GM19328 (cell line): ENCODE data around the gene SLAMF1.
"Not testable (repeated sequence)": the region's sequence is repeated elsewhere in the genome, so short reads cannot be mapped to it uniquely, and the experiment has no call there.

ENCODE experiments used
- ATAC-seq: cut with Tn5 transposase; IDR thresholded peaks from one replicate; pipeline ENCODE4 v1.9.1; 2021; ENCODE audit warnings: mild to moderate bottlenecking, moderate library complexity; ENCODE audit not compliant: unreplicated experiment

Gene SLAMF1

DNA sequence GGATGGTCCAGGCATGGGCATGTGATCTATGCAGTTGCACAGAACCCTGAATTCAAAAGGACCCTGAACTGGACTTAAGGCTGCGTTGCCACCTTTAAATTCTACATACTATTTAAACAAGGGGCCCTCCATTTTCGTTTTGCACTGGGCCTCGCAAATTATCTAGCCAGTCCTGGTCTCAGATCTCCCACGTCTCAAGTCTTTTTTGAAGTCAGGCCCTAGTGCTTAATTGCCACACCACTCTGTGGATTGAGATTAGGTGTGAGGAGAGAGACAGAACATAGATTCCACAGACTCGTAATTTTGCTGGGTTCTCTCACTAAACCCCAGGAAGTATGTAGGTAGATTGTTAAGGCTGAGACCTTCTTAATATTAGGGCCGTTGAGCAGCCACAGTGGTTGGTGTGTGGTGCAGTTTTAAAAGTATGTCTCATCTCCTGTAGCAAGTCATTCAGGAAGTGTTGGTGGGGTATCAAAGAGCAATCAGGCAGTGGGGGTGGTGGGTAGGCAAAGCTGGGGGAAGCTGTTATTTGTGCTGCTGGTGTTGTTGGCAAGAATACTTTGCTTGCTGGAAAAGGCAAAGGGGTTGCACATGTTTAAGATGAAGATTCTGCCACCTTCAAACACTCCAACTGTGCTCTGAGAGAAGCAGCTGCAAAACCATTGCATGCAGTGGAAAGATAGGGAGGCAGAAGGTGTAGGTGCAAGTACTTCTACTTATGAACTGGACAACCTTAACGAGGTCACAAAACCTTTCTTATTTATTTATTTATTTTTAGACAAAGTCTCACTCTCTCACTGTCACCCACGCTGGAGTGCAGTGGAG, 78.8 kb downstream of the SLAMF1 start:
- ATAC-seq = no peak

DNA sequence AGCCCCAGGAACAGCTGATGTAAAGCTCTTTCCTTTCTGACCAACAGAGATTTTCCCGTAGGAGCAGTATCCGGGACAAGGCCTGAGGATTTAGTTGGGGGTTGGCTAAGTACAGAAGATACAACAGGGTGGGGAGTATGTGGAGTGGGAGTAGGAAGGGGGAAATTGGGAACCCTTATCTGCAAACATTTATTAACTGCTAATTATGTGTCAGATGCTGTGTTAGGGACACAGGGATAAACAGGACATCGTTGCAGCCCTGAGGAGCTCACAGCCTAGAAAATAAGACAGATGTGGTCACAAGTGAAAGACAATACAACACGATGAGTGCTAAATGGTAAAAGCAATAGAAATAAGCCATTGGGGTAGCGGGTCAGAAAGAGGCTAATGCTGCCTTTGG, 79.5 kb downstream of the SLAMF1 start:
- no peak for ATAC-seq

DNA sequence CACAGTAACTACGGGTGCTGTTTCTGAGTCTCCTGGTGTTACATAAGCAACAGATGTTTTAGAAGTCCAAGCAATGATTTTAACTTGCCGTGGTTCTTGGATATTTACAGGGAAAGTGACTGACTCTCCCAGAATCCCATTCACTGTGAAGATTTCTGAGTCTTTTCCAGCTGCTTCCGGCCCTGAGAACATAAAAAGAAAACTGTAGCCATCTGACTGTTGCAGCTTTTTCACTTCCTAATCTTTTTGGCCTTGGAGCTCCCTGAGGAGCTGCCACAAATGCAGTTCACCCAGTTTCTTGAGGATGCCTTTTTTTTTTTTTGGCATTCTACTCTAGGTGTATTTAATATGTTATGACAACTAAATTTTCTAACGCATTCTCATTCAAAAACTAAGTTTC, 81.3 kb downstream of the SLAMF1 start:
- ATAC-seq = no peak

DNA sequence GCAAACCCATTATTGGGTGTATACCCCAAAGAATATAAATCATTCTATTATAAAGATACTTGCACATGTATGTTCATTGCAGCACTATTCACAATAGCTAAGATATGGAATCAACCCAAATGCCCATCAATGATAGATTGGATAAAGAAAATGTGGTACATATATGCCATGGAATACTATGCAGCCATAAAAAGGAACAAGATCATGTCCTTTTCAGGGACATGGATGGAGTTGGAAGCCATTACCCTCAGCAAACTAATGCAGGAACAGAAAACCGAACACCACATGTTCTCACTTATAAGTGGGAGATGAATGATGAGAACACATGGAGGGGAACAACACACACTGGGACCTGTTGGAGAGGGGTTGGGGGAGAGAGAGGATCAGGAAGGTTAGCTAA, 83.6 kb downstream of the SLAMF1 start:
- ATAC-seq = not testable (repeated sequence)

DNA sequence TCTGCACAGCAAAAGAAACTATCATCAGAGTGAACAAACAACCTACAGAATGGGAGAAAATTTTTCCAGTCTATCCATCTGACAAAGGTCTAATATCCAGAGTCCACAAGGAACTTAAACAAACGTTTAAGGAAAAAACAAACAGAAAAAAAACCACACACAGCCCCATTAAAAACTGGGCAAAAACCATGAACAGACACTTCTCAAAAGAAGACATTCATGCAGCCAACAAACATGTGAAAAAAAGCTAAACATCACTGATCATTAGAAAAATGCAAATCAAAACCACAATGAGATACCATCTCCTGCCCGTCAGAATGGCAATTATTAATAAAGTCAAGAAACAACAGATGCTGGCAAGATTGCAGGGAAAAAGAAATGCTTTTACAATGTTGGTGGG, 84.1 kb downstream of the SLAMF1 start:
- not testable (repeated sequence) for ATAC-seq

DNA sequence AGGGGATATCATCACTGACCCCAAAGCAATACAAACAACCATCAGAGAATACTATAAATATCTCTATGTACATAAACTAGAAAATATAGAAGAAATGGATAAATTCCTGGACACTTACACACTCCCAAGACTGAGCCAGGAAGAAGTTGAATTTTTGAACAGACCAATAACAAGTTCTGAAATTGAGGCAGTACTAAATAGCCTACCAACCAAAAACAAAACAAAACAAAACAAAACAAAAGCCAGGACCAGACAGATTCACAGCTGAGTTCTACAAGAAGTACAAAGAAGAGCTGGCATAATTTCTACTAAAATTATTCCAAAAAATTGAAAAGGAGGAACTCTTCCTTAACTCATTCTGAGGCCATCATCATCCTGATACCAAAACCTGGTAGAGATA, 86.0 kb downstream of the SLAMF1 start:
- no peak for ATAC-seq

DNA sequence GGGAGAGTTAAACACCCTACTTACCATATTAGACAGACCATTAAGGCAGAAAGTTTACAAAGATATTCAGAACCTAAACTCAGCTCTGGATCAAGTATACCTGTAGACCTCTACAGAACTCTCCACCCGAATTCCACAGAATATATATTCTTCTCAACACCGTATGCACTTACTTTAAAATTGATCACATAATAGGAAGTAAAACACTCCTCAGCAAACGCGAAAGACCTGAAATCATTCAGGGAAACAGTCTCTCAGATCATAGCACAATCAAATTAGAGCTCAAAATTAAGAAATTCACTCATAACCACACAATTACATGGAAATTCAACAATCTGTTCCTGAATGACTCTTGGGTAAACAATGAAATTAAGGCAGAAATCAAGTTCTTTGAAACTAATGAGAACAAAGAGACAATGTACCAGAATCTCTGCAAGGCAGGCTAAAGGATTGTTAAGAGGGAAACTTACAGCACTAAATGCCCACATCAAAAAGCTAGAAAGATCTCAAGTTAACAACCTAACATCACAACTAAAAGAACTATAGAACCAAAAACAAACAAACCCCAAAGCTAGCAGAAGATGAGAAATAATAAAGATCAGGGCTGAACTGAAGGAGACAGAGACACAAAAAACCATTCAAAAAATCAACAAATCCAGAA, 86.7 kb downstream of the SLAMF1 start:
- ATAC-seq = no peak

DNA sequence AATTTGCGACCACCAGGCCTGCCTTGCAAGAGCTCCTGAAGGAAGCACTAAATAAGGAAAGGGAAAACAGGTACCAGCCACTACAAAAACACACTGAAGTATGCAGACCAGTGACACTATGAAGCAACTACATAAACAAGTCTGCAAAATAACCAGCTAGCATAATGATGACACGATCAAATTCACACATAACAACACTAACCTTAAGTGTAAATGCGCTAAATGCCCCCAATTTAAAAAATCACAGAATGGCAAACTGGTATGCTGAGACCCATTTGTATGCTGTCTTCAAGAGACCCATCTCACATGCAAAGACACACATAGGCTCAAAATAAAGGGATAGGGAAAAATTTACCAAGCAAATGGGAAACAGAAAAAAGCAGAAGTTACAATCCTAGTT, 87.4 kb downstream of the SLAMF1 start:
- not testable (repeated sequence) for ATAC-seq

DNA sequence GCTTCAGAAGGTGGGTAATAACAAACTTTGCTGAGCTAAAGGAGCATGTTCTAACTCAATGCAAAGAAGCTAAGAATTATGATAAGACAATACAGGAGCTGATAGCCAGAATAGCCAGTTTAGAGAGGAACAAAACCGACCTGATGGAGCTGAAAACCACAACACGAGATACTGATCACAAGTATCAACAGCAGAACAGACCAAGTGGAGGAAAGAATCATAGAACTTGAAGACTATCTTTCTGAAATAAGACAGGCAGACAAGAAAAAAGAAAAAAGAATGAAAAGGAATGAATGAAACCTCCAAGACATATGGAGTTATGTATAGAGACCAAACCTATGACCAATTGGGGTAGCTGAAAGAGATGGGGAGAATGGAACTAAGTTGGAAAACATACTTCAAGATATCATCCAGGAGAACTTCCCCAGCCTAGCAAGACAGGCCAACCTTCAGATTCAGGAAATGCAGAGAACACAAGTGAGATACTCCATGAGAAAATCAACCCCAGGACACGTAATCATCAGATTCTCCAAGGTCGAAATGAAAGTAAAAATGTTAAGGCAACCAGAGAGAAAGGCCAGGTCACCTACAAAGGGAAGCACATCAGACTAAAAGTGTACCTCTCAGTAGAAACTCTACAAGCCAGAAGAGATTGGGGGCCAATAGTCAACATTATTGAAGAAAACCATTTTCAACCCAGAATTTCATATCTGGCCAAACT, 88.0 kb downstream of the SLAMF1 start:
- no peak for ATAC-seq
